Measurements from ENCODE around the gene MTCL3.
"Not testable (repeated sequence)": the region's sequence is repeated elsewhere in the genome, so short reads cannot be mapped to it uniquely, and the experiment has no call there.

MTCL3 gene

DNA sequence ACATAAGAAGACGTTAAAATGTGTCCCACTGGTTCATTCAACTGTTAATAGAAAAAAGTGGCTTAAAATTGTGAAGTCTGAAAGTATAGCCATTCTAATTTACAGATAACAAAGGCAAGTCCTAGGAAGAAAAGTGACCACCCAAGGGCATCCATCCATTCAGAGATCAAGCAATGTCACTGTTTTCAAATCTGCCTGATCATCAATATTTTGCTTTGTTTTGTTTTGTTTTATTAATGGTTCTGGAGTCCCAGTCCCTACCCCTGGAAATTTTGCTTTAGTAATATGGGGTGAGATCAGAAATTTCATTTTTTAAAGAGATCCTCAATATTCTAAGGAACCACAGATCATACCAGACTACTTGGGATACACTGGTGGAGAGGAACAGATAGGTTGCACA lies 77.3 kb downstream of the MTCL3 start:
- DNase-seq: no peak
- H3K27ac ChIP-seq (ENCODE audit: insufficient read depth, low read length, poor library complexity, severe bottlenecking): no peak overlapping the region
- H3K4me1 ChIP-seq (ENCODE audit: control insufficient read depth, insufficient read depth, low read length, poor library complexity, severe bottlenecking): no peaks in the 10 kb centered on the region
- no peaks in the 10 kb centered on the region for H3K9me3 ChIP-seq (ENCODE audit: control insufficient read depth, low read length)
- H3K27me3 ChIP-seq (replicated peaks; ENCODE audit: control insufficient read depth, insufficient read depth, low read length, poor library complexity, severe bottlenecking): no peaks in the 10 kb centered on the region
- H3K4me3 ChIP-seq (ENCODE audit: insufficient read depth, low read depth, low read length, poor library complexity, severe bottlenecking): no peak overlapping the region
- no peaks in the 10 kb centered on the region for H3K36me3 ChIP-seq (ENCODE audit: control insufficient read depth, insufficient read depth, low read length)

DNA sequence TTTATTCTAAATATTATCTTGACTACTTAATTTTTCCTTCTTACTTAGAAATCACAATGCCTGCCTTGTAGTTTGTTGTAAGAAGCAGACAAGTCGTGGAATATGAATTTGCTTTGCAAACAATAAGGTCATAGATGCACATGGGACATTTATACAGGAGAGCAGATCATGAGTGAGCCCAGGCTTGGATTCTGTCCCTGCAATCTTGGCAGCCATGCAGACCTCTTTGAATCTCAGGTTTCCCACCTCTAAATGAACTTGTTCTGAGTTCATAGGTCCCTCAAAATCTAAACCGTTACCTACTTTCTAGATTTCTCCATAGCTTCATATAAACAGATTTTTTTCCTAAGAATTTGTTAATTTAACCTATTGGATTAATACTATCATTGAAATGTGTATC lies 79.4 kb downstream of the MTCL3 start:
- H3K4me3 ChIP-seq (ENCODE audit: insufficient read depth, low read depth, low read length, poor library complexity, severe bottlenecking): no peak overlapping the region
- no peaks in the 10 kb centered on the region for H3K36me3 ChIP-seq (ENCODE audit: control insufficient read depth, insufficient read depth, low read length)
- H3K4me1 ChIP-seq (ENCODE audit: control insufficient read depth, insufficient read depth, low read length, poor library complexity, severe bottlenecking): no peaks in the 10 kb centered on the region
- H3K27me3 ChIP-seq (replicated peaks; ENCODE audit: control insufficient read depth, insufficient read depth, low read length, poor library complexity, severe bottlenecking): no peaks in the 10 kb centered on the region
- no peaks in the 10 kb centered on the region for H3K9me3 ChIP-seq (ENCODE audit: control insufficient read depth, low read length)
- H3K27ac ChIP-seq (ENCODE audit: insufficient read depth, low read length, poor library complexity, severe bottlenecking): no peak overlapping the region
- DNase-seq: no peak

- Histone ChIP-seq H3K9me3 (ENCODE audit: control insufficient read depth, low read length) (no peaks in the 10 kb centered on the region), H3K4me1 (ENCODE audit: control insufficient read depth, insufficient read depth, low read length, poor library complexity, severe bottlenecking) (no peaks in the 10 kb centered on the region)
- DNase-seq: no peak
Measured at GRCh38 chr6:127436578-127437110, 82.5 kb downstream of the MTCL3 start.

GRCh38 chr6:127435626-127436220 lies 83.4 kb downstream of the MTCL3 start:
- Histone ChIP-seq H3K4me1 (ENCODE audit: control insufficient read depth, insufficient read depth, low read length, poor library complexity, severe bottlenecking) (no peaks in the 10 kb centered on the region), H3K27me3 (replicated peaks; ENCODE audit: control insufficient read depth, insufficient read depth, low read length, poor library complexity, severe bottlenecking) (no peaks in the 10 kb centered on the region), H3K27ac (ENCODE audit: insufficient read depth, low read length, poor library complexity, severe bottlenecking) (no peak overlapping the region), H3K4me3 (ENCODE audit: insufficient read depth, low read depth, low read length, poor library complexity, severe bottlenecking) (no peak overlapping the region), H3K36me3 (ENCODE audit: control insufficient read depth, insufficient read depth, low read length) (no peaks in the 10 kb centered on the region), H3K9me3 (ENCODE audit: control insufficient read depth, low read length) (no peaks in the 10 kb centered on the region)
- no peak for DNase-seq

More at GRCh38 chr6:127436578-127437110, 82.5 kb downstream of the MTCL3 start:
- Histone ChIP-seq H3K27ac (ENCODE audit: insufficient read depth, low read length, poor library complexity, severe bottlenecking) (no peak overlapping the region), H3K27me3 (replicated peaks; ENCODE audit: control insufficient read depth, insufficient read depth, low read length, poor library complexity, severe bottlenecking) (no peaks in the 10 kb centered on the region), H3K4me3 (ENCODE audit: insufficient read depth, low read depth, low read length, poor library complexity, severe bottlenecking) (no peak overlapping the region), H3K36me3 (ENCODE audit: control insufficient read depth, insufficient read depth, low read length) (no peaks in the 10 kb centered on the region)

DNA sequence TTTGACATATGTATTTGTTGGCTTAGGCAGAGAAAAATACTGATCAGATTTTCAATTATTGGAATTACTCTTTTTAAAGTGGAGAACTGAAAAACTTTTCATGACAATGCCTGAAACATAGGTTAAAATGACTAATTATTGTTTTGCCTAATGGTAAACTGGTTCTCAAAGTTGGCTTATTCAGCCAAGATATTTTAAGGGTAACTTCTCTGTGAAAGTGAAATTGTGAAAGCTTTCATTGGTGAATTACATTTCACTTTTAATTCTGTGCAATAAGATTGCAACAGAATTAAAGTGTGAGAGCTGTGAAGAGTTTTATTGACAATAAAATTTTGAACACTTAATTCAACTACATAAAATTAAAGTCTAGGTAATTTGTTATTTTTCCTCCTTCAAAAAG lies 84.5 kb downstream of the MTCL3 start:
- Histone ChIP-seq H3K27ac (ENCODE audit: insufficient read depth, low read length, poor library complexity, severe bottlenecking) (no peak overlapping the region), H3K27me3 (replicated peaks; ENCODE audit: control insufficient read depth, insufficient read depth, low read length, poor library complexity, severe bottlenecking) (no peaks in the 10 kb centered on the region), H3K4me1 (ENCODE audit: control insufficient read depth, insufficient read depth, low read length, poor library complexity, severe bottlenecking) (no peaks in the 10 kb centered on the region), H3K4me3 (ENCODE audit: insufficient read depth, low read depth, low read length, poor library complexity, severe bottlenecking) (no peak overlapping the region), H3K36me3 (ENCODE audit: control insufficient read depth, insufficient read depth, low read length) (no peaks in the 10 kb centered on the region), H3K9me3 (ENCODE audit: control insufficient read depth, low read length) (no peaks in the 10 kb centered on the region)
- no peak for DNase-seq

- DNase-seq; H3K4me1 ChIP-seq (ENCODE audit: control insufficient read depth, insufficient read depth, low read length, poor library complexity, severe bottlenecking): not testable (repeated sequence)
Measured at GRCh38 chr6:127428562-127428961, 90.6 kb downstream of the MTCL3 start.

GRCh38 chr6:127423921-127424320 lies 95.2 kb downstream of the MTCL3 start:
- no peak for DNase-seq
- Histone ChIP-seq H3K36me3 (ENCODE audit: control insufficient read depth, insufficient read depth, low read length) (no peaks in the 10 kb centered on the region), H3K4me1 (ENCODE audit: control insufficient read depth, insufficient read depth, low read length, poor library complexity, severe bottlenecking) (no peaks in the 10 kb centered on the region), H3K27ac (ENCODE audit: insufficient read depth, low read length, poor library complexity, severe bottlenecking) (no peak overlapping the region), H3K9me3 (ENCODE audit: control insufficient read depth, low read length) (no peaks in the 10 kb centered on the region), H3K27me3 (replicated peaks; ENCODE audit: control insufficient read depth, insufficient read depth, low read length, poor library complexity, severe bottlenecking) (no peaks in the 10 kb centered on the region), H3K4me3 (ENCODE audit: insufficient read depth, low read depth, low read length, poor library complexity, severe bottlenecking) (no peak overlapping the region)

More at GRCh38 chr6:127428562-127428961, 90.6 kb downstream of the MTCL3 start:
- not testable (repeated sequence) for H3K9me3 ChIP-seq (ENCODE audit: control insufficient read depth, low read length); H3K27me3 ChIP-seq (replicated peaks; ENCODE audit: control insufficient read depth, insufficient read depth, low read length, poor library complexity, severe bottlenecking); H3K4me3 ChIP-seq (ENCODE audit: insufficient read depth, low read depth, low read length, poor library complexity, severe bottlenecking); H3K27ac ChIP-seq (ENCODE audit: insufficient read depth, low read length, poor library complexity, severe bottlenecking); H3K36me3 ChIP-seq (ENCODE audit: control insufficient read depth, insufficient read depth, low read length)
